ENCODE measurements around the gene NECAP2.
"Not testable (repeated sequence)": the region's sequence is repeated elsewhere in the genome, so short reads cannot be mapped to it uniquely, and the experiment has no call there.

Gene NECAP2

DNA sequence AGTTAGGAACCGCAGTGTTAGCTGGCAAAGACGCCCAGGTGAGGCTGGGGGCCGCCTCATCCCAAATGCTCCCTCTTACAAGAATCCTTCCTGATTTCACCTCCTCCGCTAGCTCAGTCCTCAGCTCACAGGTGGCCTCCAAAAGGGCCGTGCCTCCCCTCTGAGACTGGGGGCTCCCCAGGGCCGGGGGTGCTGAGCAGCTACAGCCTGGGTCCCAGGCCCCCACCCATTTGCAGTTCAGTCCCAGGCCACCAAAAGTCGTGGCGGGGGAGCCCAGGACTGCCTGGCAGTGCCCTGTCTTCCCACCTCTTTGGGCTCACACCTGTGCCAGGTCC is 43.9 kb downstream of the NECAP2 start:
- H3K4me3 Mint-ChIP-seq, result no peak overlapping the region
- H3K4me1 Mint-ChIP-seq, result no peaks in the 10 kb centered on the region
- H3K27ac Mint-ChIP-seq, result no peak overlapping the region
- H3K27me3 Mint-ChIP-seq (ENCODE audit: low read depth, poor library complexity), result no peaks in the 10 kb centered on the region
- TF ChIP-seq, protein P1, sequence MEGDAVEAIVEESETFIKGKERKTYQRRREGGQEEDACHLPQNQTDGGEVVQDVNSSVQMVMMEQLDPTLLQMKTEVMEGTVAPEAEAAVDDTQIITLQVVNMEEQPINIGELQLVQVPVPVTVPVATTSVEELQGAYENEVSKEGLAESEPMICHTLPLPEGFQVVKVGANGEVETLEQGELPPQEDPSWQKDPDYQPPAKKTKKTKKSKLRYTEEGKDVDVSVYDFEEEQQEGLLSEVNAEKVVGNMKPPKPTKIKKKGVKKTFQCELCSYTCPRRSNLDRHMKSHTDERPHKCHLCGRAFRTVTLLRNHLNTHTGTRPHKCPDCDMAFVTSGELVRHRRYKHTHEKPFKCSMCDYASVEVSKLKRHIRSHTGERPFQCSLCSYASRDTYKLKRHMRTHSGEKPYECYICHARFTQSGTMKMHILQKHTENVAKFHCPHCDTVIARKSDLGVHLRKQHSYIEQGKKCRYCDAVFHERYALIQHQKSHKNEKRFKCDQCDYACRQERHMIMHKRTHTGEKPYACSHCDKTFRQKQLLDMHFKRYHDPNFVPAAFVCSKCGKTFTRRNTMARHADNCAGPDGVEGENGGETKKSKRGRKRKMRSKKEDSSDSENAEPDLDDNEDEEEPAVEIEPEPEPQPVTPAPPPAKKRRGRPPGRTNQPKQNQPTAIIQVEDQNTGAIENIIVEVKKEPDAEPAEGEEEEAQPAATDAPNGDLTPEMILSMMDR (IDR thresholded peaks at IDR 0.05), result no peak
- H3K9me3 Mint-ChIP-seq, result no peaks in the 10 kb centered on the region
- DNase-seq, result no peak
- H3K36me3 Mint-ChIP-seq (ENCODE audit: low read depth), result peaks cover 36% of the 10 kb centered on the region

DNA sequence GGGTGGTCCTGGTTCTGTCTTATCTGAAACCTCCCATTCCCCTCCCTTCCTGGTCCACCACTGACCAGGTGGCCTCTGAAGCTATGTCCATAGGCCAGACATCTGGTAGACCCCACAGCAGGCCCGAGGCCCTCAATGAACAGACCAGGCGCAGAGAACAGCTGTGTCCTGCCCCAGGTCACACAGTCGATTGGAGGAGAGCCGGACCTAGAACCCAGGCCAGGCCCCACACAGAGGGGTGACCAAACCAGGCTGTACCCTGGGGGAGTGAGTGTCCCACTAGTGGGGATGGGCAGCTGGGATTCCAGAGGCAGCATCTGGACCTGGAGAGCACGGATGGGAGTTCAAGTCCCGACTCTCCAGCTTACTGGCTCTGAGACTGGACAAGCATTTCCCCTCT is 44.4 kb downstream of the NECAP2 start:
- TF ChIP-seq, protein P1 (IDR thresholded peaks at IDR 0.05), result no peak
- peaks cover 36% of the 10 kb centered on the region for H3K36me3 Mint-ChIP-seq (ENCODE audit: low read depth)
- no peak for DNase-seq
- H3K4me3 Mint-ChIP-seq, result no peak overlapping the region
- H3K27ac Mint-ChIP-seq, result no peak overlapping the region
- no peaks in the 10 kb centered on the region for H3K27me3 Mint-ChIP-seq (ENCODE audit: low read depth, poor library complexity)
- no peaks in the 10 kb centered on the region for H3K4me1 Mint-ChIP-seq
- H3K9me3 Mint-ChIP-seq, result no peaks in the 10 kb centered on the region

DNA sequence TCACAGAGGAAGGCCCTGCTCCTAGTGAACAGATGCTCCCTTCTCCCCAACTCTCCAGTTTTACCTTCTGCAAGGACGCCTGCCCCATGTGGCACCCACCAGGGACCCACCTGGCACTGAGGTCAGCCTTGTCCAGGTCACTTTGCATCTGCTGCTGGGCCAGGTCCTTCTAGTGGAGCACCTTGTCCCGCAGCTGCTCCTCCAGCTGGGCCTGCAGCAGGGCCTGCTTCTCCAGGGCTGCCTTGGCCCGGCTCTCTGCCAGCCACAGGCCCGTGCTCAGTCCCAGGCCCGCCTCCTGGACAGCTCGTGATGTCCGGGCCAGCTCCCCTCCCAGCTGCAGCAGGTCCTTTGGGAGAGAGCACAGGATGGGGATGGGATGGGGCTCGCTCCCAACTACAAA is 45.8 kb downstream of the NECAP2 start:
- not testable (repeated sequence) for H3K9me3 Mint-ChIP-seq; DNase-seq; H3K27ac Mint-ChIP-seq; H3K4me3 Mint-ChIP-seq; H3K27me3 Mint-ChIP-seq (ENCODE audit: low read depth, poor library complexity)
- Mint-ChIP-seq H3K4me1 (peaks cover 10% of the 10 kb centered on the region), H3K36me3 (ENCODE audit: low read depth) (peaks cover 23% of the 10 kb centered on the region)

DNA sequence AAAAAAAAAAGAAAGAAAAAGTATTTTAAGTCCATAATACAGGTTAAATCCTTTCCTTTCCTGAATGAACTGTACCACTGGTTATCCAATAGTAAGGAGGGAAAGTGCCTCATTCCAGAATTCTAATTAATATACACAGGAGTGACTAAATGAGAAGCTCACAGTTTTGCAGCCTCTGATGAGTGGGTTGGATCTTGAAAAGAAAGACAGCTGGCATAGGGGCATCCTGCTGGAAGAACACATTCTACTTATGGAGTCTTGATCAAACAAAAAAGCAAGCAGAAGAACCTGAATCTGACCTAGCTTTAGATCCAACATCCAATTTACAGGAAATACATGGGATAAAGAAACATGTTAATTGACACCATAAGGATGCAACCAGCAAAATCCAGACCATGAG is 46.5 kb downstream of the NECAP2 start:
- Mint-ChIP-seq H3K36me3 (ENCODE audit: low read depth) (peaks cover 18% of the 10 kb centered on the region), H3K4me1 (peaks cover 17% of the 10 kb centered on the region)
- not testable (repeated sequence) for H3K4me3 Mint-ChIP-seq; H3K27me3 Mint-ChIP-seq (ENCODE audit: low read depth, poor library complexity); H3K9me3 Mint-ChIP-seq; DNase-seq; H3K27ac Mint-ChIP-seq

DNA sequence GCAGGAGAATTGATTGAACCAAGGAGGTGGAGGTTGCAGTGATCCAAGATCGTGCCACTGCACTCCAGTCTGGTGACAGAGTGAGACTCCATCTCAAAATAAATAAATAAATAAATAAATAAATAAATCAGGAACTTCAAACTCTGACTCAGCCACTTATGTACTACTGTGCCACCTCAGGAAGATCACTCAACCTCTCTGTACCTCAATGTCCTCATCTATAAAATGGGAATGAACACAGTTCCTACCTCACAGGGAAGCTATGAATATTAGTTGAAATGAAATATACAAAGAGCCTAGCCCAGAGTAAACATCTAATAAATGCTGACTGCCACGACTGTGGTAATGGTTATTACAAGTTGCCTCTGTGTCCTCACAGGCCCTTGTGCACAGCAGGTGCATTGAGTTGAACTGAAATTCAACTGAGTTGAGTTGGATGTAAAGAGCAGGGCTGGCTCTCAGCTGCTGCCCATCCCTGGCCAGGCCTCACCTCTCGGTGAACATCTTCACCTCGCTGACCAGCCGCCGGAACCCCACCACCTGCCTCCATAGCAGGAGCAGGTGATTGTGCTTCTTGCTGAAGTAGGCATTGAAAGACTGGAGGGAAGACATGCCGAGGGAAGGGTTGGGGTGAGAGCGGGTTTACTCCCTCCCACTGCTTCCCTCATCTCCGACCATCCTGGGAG is 48.8 kb downstream of the NECAP2 start:
- not testable (repeated sequence) for H3K27me3 Mint-ChIP-seq (ENCODE audit: low read depth, poor library complexity); DNase-seq; H3K4me3 Mint-ChIP-seq; H3K36me3 Mint-ChIP-seq (ENCODE audit: low read depth); H3K9me3 Mint-ChIP-seq; H3K27ac Mint-ChIP-seq
- peaks cover 34% of the 10 kb centered on the region for H3K4me1 Mint-ChIP-seq

DNA sequence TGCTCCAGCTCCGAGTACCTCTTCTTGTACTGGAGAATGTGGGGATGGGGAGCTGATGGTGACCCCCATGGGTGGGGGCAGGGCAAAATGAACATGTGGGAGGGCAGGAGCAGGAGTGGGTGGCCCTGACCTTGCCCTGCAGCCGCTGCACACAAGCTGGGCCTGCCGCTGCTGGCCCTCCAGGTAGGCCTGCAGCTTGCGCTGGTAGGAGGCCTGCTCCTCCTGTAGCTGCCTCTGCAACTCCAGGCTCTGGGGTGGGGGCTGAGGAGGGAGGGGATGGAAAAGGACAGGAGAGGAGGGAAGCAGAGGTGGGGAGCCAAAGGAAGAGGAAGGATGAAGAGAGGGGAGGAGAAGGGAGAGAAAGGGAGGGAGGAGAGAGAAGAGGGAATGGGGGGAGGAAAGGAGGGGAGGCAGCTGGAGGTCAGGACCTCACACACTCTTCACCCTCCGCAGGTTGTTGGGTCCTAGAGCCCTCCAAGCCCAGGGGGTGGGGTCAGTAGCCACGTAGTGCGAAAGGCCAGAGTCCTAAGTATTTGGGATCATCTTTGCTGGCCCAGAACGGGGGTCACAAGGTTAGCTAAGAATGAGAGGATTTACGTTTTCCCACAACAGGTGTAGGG is 50.6 kb downstream of the NECAP2 start:
- Mint-ChIP-seq H3K36me3 (ENCODE audit: low read depth) (peaks cover 8% of the 10 kb centered on the region), H3K9me3 (no peaks in the 10 kb centered on the region), H3K4me1 (peaks cover 34% of the 10 kb centered on the region), H3K4me3 (no peak overlapping the region), H3K27ac (no peak overlapping the region), H3K27me3 (ENCODE audit: low read depth, poor library complexity) (no peaks in the 10 kb centered on the region)
- TF ChIP-seq, protein P1 (IDR thresholded peaks at IDR 0.05), result no peak
- peak; percentile 25 for DNase-seq

DNA sequence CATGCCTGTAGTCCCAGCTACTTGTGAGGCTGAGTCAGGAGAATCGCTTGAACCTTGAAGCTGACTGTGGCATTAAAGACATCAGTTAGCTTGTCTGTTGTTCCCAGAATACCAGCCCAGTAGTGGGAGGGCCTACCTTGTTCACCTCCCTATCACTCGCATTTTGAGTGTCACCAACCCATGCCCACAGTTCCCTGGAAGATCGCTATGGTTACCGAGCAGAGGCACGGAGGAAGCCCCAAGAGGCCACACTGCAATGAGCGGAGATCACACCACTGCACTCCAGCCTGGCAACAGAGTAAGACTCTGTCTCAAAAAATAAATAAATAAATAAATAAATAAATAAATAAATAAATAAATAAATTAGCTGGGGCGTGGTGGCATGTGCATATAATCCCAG is 52.4 kb downstream of the NECAP2 start:
- not testable (repeated sequence) for H3K27me3 Mint-ChIP-seq (ENCODE audit: low read depth, poor library complexity); H3K4me3 Mint-ChIP-seq; DNase-seq; H3K9me3 Mint-ChIP-seq; H3K36me3 Mint-ChIP-seq (ENCODE audit: low read depth); H3K27ac Mint-ChIP-seq
- peaks cover 47% of the 10 kb centered on the region for H3K4me1 Mint-ChIP-seq

DNA sequence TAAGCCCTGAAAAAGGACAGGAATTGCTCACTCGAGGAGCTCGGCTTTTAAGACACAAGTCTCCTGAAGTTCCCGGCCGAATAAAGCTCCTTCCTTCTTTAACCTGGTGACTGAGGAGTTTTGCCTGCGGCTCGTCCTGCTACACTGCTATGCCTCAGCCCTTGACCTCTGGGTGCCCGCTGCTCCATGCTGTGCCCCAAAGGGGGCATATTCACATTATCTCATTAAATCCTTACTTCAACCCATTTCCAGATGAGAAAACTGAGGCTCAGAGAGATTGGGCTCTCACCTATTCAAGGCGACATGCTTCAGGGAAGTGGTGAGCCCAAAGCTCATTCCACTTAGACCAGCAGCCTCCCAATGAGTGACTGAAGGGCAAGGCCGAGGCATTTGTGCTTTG is 53.2 kb downstream of the NECAP2 start:
- H3K27me3 Mint-ChIP-seq (ENCODE audit: low read depth, poor library complexity); H3K4me3 Mint-ChIP-seq; H3K9me3 Mint-ChIP-seq; DNase-seq; H3K36me3 Mint-ChIP-seq (ENCODE audit: low read depth): not testable (repeated sequence)
- peak overlapping the region; percentile 41 for H3K27ac Mint-ChIP-seq
- peaks cover 48% of the 10 kb centered on the region for H3K4me1 Mint-ChIP-seq

DNA sequence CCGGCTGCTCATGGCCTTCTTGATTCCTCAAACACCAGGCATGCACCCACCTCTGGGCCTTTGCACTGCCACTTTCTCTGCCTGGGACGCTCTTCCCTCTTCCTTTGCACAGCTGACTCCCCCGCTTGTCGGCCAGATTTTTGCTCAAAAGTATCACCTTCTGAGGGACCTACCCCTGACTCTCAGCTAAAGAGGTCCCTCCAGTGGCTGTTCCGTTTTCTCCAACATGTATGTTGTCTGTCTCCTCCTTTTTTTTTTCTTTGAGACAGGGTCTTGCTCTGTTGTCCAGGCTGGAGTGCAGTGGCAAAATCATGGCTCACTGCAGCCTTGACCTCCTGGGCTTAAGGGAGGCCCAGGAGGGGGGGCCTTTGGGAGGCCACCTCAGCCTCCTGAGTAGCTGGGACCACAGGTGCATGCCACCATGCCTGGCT is 57.0 kb downstream of the NECAP2 start:
- peaks cover 35% of the 10 kb centered on the region for H3K4me1 Mint-ChIP-seq
- H3K27ac Mint-ChIP-seq; H3K36me3 Mint-ChIP-seq (ENCODE audit: low read depth); H3K9me3 Mint-ChIP-seq; DNase-seq; H3K27me3 Mint-ChIP-seq (ENCODE audit: low read depth, poor library complexity): not testable (repeated sequence)
- peak overlapping the region; percentile 81 for H3K4me3 Mint-ChIP-seq

DNA sequence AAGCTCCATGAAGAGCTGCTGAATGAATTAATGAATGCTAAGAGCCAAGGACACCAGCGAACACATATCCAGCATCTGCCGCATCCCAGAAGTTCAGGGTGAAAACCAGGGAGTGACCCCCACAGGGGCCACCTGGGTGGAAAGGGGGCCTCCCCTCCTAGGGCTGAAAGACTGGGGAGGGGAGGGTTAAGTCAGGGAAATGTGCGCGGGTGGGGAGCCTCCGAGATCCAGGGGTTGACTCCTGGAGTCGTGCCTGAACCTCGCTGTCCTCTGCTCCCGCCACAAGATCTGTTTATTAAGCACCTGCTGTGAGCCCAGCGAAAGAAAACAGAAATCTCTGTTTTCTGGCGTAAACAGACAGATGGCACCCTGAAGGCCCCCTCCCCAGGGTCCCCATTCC is 57.5 kb downstream of the NECAP2 start:
- peak overlapping the region; percentile 81 for H3K4me3 Mint-ChIP-seq
- H3K27ac Mint-ChIP-seq, result peak overlapping the region; percentile 32
- not testable (repeated sequence) for H3K9me3 Mint-ChIP-seq; H3K36me3 Mint-ChIP-seq (ENCODE audit: low read depth); DNase-seq; H3K27me3 Mint-ChIP-seq (ENCODE audit: low read depth, poor library complexity)
- H3K4me1 Mint-ChIP-seq, result peaks cover 30% of the 10 kb centered on the region
